Gastroesophageal sphincter (tissue), 4 donors: Measurements from ENCODE around the gene HOXB7. TPM values are rescaled to one million over a fixed set of nuclear protein-coding genes. Genes with fewer than 3 reads are reported as not detected.

Source experiments
- ATAC-seq: fragments of 150-250 bp; one replicate; pipeline ENCODE4 v1.9.1; 2016; ENCODE audit warnings: mild to moderate bottlenecking, moderate library complexity
- H3K27ac ChIP-seq, 4 donors: fragments of 200-600 bp; sonication (generic) in 3 of 4; 1 replicate in 3 of 4; 2 replicates in 1 of 4; pipeline ENCODE4 v1.5.1; 2016 to 2019
- H3K27me3 ChIP-seq: fragments of 200-600 bp; sonication (generic); one replicate; pipeline ENCODE4 v1.5.1; 2019
- H3K36me3 ChIP-seq, 2 donors: fragments of 200-600 bp; sonication (generic); one replicate each; pipeline ENCODE4 v1.5.1; 2019; ENCODE audit warnings: control low read depth in 1 of 2
- H3K4me1 ChIP-seq, 3 donors: fragments of 200-600 bp; sonication (generic); 1 replicate in 2 of 3; 2 replicates in 1 of 3; pipeline ENCODE4 v1.5.1; 2016 to 2019; ENCODE audit warnings: control low read depth in 2 of 3
- H3K4me3 ChIP-seq, 2 donors: fragments of 200-600 bp; sonication (generic); one replicate each; pipeline ENCODE4 v1.5.1; 2019; ENCODE audit warnings: mild to moderate bottlenecking in 1 of 2, moderate library complexity in 1 of 2
- H3K9me3 ChIP-seq, 3 donors: fragments of 200-600 bp; sonication (generic); one replicate each; pipeline ENCODE4 v1.5.1; 2017 to 2019; ENCODE audit warnings: control low read depth in 2 of 3
- CTCF ChIP-seq, 4 experiments: fragments of 200-600 bp in 2 of 4; fragments of 450-650 bp in 2 of 4; sonication (generic) in 1 of 4; IDR thresholded peaks; one replicate each; pipeline ENCODE4 v1.5.1; 2017 to 2019; ENCODE audit warnings: antibody characterized with exemption in 4 of 4, mild to moderate bottlenecking in 2 of 4, moderate library complexity in 2 of 4
- EP300 ChIP-seq: sonication (generic); formaldehyde crosslinking; IDR thresholded peaks from one replicate; pipeline ENCODE4 v1.6.1; 2017; ENCODE audit warnings: antibody characterized with exemption, mild to moderate bottlenecking
- POLR2A ChIP-seq, 2 donors: fragments of 450-650 bp; IDR thresholded peaks; one replicate each; pipeline ENCODE4 v1.6.1; 2017; ENCODE audit warnings: antibody characterized with exemption in 2 of 2, mild to moderate bottlenecking in 2 of 2, moderate library complexity in 1 of 2
- POLR2AphosphoS5 ChIP-seq: sonication (generic); formaldehyde crosslinking; IDR thresholded peaks from one replicate; pipeline ENCODE4 v1.6.1; 2017; ENCODE audit warnings: antibody characterized with exemption
- WGBS, 2 donors: methylation state at CpG; one replicate each; pipeline ENCODE4 v1.1.5; 2018; ENCODE audit warnings: low coverage in 1 of 2; 5-methylcytosine and 5-hydroxymethylcytosine counted together
- total RNA-seq, 4 donors: library from RNA; depleted of rRNA; stranded (reverse); fragments of >200 nt; gene quantifications; one replicate each; pipeline ENCODE4 v1.1.0, GENCODE V29; 2016

Gene HOXB7
- total RNA-seq, 4 donors from 2014 or later, result 0.78 to 8.9 (median 3.0) TPM

- H3K27me3 ChIP-seq, result peaks cover 81% of the 10 kb centered on the region
- H3K9me3 ChIP-seq, result no peaks in the 10 kb centered on the region
- WGBS, 2 donors, result 59 to 72% methylated on average over 8 to 29 of the region's 54 CpGs
- no peak for ATAC-seq
- H3K4me1 ChIP-seq, result peaks cover 0 to 67% (median 3%) of the 10 kb centered on the region in 3 donors
- H3K36me3 ChIP-seq, result peaks cover 0 to 3% of the 10 kb centered on the region in 2 donors
- peak overlapping the region in 2 of 4 donors; percentile 75 to 79 for H3K27ac ChIP-seq
- H3K4me3 ChIP-seq, result peak overlapping the region in 1 of 2 donors; percentile 62
- TF ChIP-seq POLR2A (IDR thresholded peaks at IDR 0.05), result no peak
- TF ChIP-seq CTCF (IDR thresholded peaks at IDR 0.05), result no peak
- no peak for TF ChIP-seq EP300
- TF ChIP-seq POLR2AphosphoS5, result no peak
Observed at GRCh38 chr17:48596000-48596734, 14.7 kb downstream of the HOXB7 start.

GRCh38 chr17:48595278-48595999 lies 15.4 kb downstream of the HOXB7 start:
- H3K27ac ChIP-seq, result no peak overlapping the region

GRCh38 chr17:48594538-48595277 lies 16.1 kb downstream of the HOXB7 start:
- ATAC-seq, result no peak
- TF ChIP-seq CTCF (IDR thresholded peaks at IDR 0.05), result no peak
- TF ChIP-seq POLR2A (IDR thresholded peaks at IDR 0.05), result no peak
- no peak for TF ChIP-seq EP300
- no peak for TF ChIP-seq POLR2AphosphoS5
- Histone ChIP-seq H3K27me3 (peaks cover 75% of the 10 kb centered on the region), H3K27ac (peak overlapping the region in 2 of 4 donors; percentile 97 to 98), H3K4me1 (peaks cover 0 to 72% (median 3%) of the 10 kb centered on the region in 3 donors), H3K9me3 (no peaks in the 10 kb centered on the region), H3K36me3 (peaks cover 0 to 3% of the 10 kb centered on the region in 2 donors), H3K4me3 (peak overlapping the region in 1 of 2 donors; percentile 58)
- WGBS, 2 donors, result 91 to 100% methylated on average over 1 to 5 of the region's 25 CpGs

More at GRCh38 chr17:48595278-48595999, 15.4 kb downstream of the HOXB7 start:
- no peak for TF ChIP-seq CTCF (IDR thresholded peaks at IDR 0.05)
- no peak for TF ChIP-seq POLR2AphosphoS5
- no peak for TF ChIP-seq POLR2A (IDR thresholded peaks at IDR 0.05)
- TF ChIP-seq EP300, result no peak
- H3K4me1 ChIP-seq, result peaks cover 0 to 72% (median 3%) of the 10 kb centered on the region in 3 donors
- 87 to 93% methylated on average over 9 to 16 of the region's 25 CpGs for WGBS, 2 donors
- peaks cover 81% of the 10 kb centered on the region for H3K27me3 ChIP-seq
- H3K36me3 ChIP-seq, result peaks cover 0 to 3% of the 10 kb centered on the region in 2 donors
- H3K9me3 ChIP-seq, result no peaks in the 10 kb centered on the region
- H3K4me3 ChIP-seq, result no peak overlapping the region
- no peak for ATAC-seq

- TF ChIP-seq POLR2A (IDR thresholded peaks at IDR 0.05), result no peak
- TF ChIP-seq CTCF (IDR thresholded peaks at IDR 0.05), result peak in 3 of 4 experiments; percentile 96 to 99 (median 98)
- TF ChIP-seq POLR2AphosphoS5, result peak; percentile 69
- H3K4me1 ChIP-seq, result peaks cover 0 to 71% (median 3%) of the 10 kb centered on the region in 3 donors
- H3K36me3 ChIP-seq, result peaks cover 0 to 3% of the 10 kb centered on the region in 2 donors
- peak; percentile 70 for ATAC-seq
- H3K4me3 ChIP-seq, result peak overlapping the region; percentile 55 to 58
- peaks cover 67% of the 10 kb centered on the region for H3K27me3 ChIP-seq
- H3K27ac ChIP-seq, result peak overlapping the region in 2 of 4 donors; percentile 97 to 98
- 1 to 22% methylated on average over 20 to 27 of the region's 37 CpGs for WGBS, 2 donors
- no peaks in the 10 kb centered on the region for H3K9me3 ChIP-seq
Observed at GRCh38 chr17:48593840-48594537, 16.8 kb downstream of the HOXB7 start.
